SK-N-SH treated with all-trans-retinoic acid at 6 μM for 48 hours (cell line): Measurements from ENCODE around the gene AP3S1.
"Not testable (repeated sequence)": the region's sequence is repeated elsewhere in the genome, so short reads cannot be mapped to it uniquely, and the experiment has no call there.

Source experiments
- ATAC-seq: fragments of 200-7000 bp; cut with Tn5 transposase; 3 replicates; pipeline ENCODE4 v1.9.1; 2020; ENCODE audit warnings: mild to moderate bottlenecking, moderate library complexity
- ARNTL ChIP-seq: fragments of 450-650 bp; formaldehyde crosslinking; IDR thresholded peaks from 2 replicates; pipeline ENCODE4 v1.5.0; 2020; ENCODE audit warnings: low read depth, mild to moderate bottlenecking, moderate library complexity, borderline replicate concordance
- BACH2 ChIP-seq: fragments of 250-450 bp; sonication (Bioruptor Pico); IDR thresholded peaks from 2 replicates; pipeline ENCODE4 v1.9.0; 2021; ENCODE audit warnings: mild to moderate bottlenecking, borderline replicate concordance
- ESRRG ChIP-seq: fragments of 250-450 bp; sonication (Bioruptor Pico); IDR thresholded peaks from 2 replicates; pipeline ENCODE4 v1.6.1; 2021; ENCODE audit warnings: mild to moderate bottlenecking
- GLIS3 ChIP-seq: fragments of 250-450 bp; sonication (Bioruptor Pico); IDR thresholded peaks from 2 replicates; pipeline ENCODE4 v1.5.0; 2020; ENCODE audit warnings: mild to moderate bottlenecking, moderate library complexity
- ISL1 ChIP-seq: fragments of 250-450 bp; sonication (Bioruptor Pico); IDR thresholded peaks from 2 replicates; pipeline ENCODE4 v2.1.2; 2022; ENCODE audit warnings: mild to moderate bottlenecking, moderate library complexity
- OSR1 ChIP-seq: fragments of 250-450 bp; sonication (Bioruptor Pico); IDR thresholded peaks from 2 replicates; pipeline ENCODE4 v1.8.0; 2022; ENCODE audit warnings: moderate library complexity, mild to moderate bottlenecking, inconsistent platforms
- PPARA ChIP-seq: fragments of 250-450 bp; sonication (Bioruptor Pico); IDR thresholded peaks from 2 replicates; pipeline ENCODE4 v1.5.0; 2020; ENCODE audit warnings: mild to moderate bottlenecking, borderline replicate concordance
- SNAI2 ChIP-seq: fragments of 250-450 bp; sonication (Bioruptor Pico); IDR thresholded peaks from 2 replicates; pipeline ENCODE4 v1.5.0; 2020; ENCODE audit warnings: mild to moderate bottlenecking, moderate library complexity
- TCF4 ChIP-seq: fragments of 250-450 bp; sonication (Bioruptor Pico); IDR thresholded peaks from 2 replicates; pipeline ENCODE4 v1.8.0; 2021; ENCODE audit warnings: mild to moderate bottlenecking, moderate library complexity, borderline replicate concordance
- TOX ChIP-seq: fragments of 250-450 bp; sonication (Bioruptor Pico); IDR thresholded peaks from 2 replicates; pipeline ENCODE4 v1.8.0; 2021; ENCODE audit warnings: mild to moderate bottlenecking, moderate library complexity, borderline replicate concordance
- ZC3H10 ChIP-seq: fragments of 250-450 bp; sonication (Bioruptor Pico); IDR thresholded peaks from 2 replicates; pipeline ENCODE4 v1.5.1; 2021; ENCODE audit warnings: mild to moderate bottlenecking, moderate library complexity
- ZFP3 ChIP-seq: fragments of 250-450 bp; sonication (Bioruptor Pico); IDR thresholded peaks from 2 replicates; pipeline ENCODE4 v1.5.0; 2020; ENCODE audit warnings: mild to moderate bottlenecking, moderate library complexity
- ZFP30 ChIP-seq: fragments of 450-650 bp; formaldehyde crosslinking; IDR thresholded peaks from 2 replicates; pipeline ENCODE4 v1.5.0; 2022; ENCODE audit warnings: mild to moderate bottlenecking, moderate library complexity
- ZNF565 ChIP-seq: fragments of 450-650 bp; formaldehyde crosslinking; conservative IDR thresholded peaks from 2 replicates; pipeline ENCODE4 v1.5.0; 2020; ENCODE audit warnings: low read depth, mild to moderate bottlenecking, moderate library complexity
- ZNF70 ChIP-seq: fragments of 450-650 bp; formaldehyde crosslinking; IDR thresholded peaks from 2 replicates; pipeline ENCODE4 v1.5.0; 2020; ENCODE audit warnings: mild to moderate bottlenecking, moderate library complexity
- ZNF8 ChIP-seq: fragments of 450-650 bp; formaldehyde crosslinking; IDR thresholded peaks from 2 replicates; pipeline ENCODE4 v1.5.0; 2020; ENCODE audit warnings: mild to moderate bottlenecking, moderate library complexity
- TF ChIP-seq, protein P1 (sequence below): fragments of 250-450 bp; sonication (Bioruptor Pico); IDR thresholded peaks from 2 replicates; pipeline ENCODE4 v1.5.1; 2020; ENCODE audit warnings: low read depth, mild to moderate bottlenecking, moderate library complexity
- TF ChIP-seq, protein P2 (sequence below): fragments of 250-450 bp; sonication (Bioruptor Pico); IDR thresholded peaks from 2 replicates; pipeline ENCODE4 v1.5.1; 2021; ENCODE audit warnings: mild to moderate bottlenecking, moderate library complexity
- TF ChIP-seq, protein P3 (sequence below): fragments of 250-450 bp; sonication (Bioruptor Pico); IDR thresholded peaks from 2 replicates; pipeline ENCODE4 v1.8.0; 2021; ENCODE audit warnings: low read depth, mild to moderate bottlenecking, moderate library complexity, borderline replicate concordance
- TF ChIP-seq, protein P4 (sequence below): fragments of 250-450 bp; sonication (Bioruptor Pico); IDR thresholded peaks from 2 replicates; pipeline ENCODE4 v1.5.0; 2020; ENCODE audit warnings: mild to moderate bottlenecking, moderate library complexity

The AP3S1 gene

DNA sequence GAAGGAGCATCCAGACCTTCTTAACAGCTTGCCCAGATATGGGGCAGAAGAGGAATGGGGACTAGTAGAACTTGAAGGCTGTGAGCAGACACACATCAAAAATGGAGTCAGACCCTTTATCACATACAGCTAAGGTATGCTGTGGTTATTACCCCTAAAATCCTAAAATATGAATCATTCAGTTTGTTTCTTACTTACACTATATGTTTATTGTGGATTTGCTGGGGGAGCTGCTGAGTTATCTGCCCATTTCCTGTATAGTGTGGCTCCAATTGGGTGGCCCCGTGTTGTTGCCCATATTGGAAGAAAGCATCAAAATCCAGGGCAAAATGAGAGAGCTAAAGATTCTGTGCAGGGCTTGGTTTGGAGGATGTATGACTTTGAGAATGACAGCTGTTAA, 56.9 kb downstream of the AP3S1 start:
- no peak for TF ChIP-seq BACH2 (CRISPR knock-in tag)
- TF ChIP-seq ZNF565 (CRISPR knock-in tag), result no peak
- TF ChIP-seq, protein P1, sequence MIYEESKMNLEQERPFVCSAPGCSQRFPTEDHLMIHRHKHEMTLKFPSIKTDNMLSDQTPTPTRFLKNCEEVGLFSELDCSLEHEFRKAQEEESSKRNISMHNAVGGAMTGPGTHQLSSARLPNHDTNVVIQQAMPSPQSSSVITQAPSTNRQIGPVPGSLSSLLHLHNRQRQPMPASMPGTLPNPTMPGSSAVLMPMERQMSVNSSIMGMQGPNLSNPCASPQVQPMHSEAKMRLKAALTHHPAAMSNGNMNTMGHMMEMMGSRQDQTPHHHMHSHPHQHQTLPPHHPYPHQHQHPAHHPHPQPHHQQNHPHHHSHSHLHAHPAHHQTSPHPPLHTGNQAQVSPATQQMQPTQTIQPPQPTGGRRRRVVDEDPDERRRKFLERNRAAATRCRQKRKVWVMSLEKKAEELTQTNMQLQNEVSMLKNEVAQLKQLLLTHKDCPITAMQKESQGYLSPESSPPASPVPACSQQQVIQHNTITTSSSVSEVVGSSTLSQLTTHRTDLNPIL, result no peak
- no peak for TF ChIP-seq OSR1 (CRISPR knock-in tag)
- no peak for TF ChIP-seq SNAI2 (CRISPR knock-in tag)
- no peak for TF ChIP-seq PPARA (CRISPR knock-in tag)
- no peak for TF ChIP-seq ZNF8 (CRISPR knock-in tag)
- TF ChIP-seq ZFP30, result no peak
- TF ChIP-seq ARNTL (CRISPR knock-in tag), result no peak
- TF ChIP-seq ZNF70 (CRISPR knock-in tag), result no peak
- ATAC-seq, result no peak

DNA sequence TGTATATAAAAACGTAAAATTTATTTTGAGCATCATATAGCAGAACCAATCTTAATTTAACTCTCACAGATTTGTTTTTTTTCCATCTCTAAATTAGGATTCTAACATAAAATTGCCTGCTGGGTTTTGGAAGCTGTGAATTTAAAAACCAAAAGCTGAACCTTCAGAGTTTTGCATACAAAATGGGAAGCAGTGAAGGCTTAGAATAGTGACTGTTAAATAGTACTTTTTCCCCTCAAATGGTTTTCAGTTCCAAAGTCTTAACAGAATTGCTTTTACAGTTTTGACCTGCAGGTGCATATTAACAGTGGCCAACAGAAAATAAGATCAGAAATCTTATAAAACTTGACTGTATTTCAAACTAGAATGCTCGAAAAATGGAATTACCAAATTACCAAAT, 65.4 kb downstream of the AP3S1 start:
- ATAC-seq, result no peak
- no peak for TF ChIP-seq OSR1 (CRISPR knock-in tag)
- no peak for TF ChIP-seq TCF4 (CRISPR knock-in tag)
- no peak for TF ChIP-seq TOX (CRISPR knock-in tag)
- TF ChIP-seq ISL1, result no peak
- no peak for TF ChIP-seq ESRRG (CRISPR knock-in tag)
- no peak for TF ChIP-seq GLIS3 (CRISPR knock-in tag)
- TF ChIP-seq ARNTL (CRISPR knock-in tag), result no peak
- no peak for TF ChIP-seq ZFP3 (CRISPR knock-in tag)
- TF ChIP-seq, protein P2, sequence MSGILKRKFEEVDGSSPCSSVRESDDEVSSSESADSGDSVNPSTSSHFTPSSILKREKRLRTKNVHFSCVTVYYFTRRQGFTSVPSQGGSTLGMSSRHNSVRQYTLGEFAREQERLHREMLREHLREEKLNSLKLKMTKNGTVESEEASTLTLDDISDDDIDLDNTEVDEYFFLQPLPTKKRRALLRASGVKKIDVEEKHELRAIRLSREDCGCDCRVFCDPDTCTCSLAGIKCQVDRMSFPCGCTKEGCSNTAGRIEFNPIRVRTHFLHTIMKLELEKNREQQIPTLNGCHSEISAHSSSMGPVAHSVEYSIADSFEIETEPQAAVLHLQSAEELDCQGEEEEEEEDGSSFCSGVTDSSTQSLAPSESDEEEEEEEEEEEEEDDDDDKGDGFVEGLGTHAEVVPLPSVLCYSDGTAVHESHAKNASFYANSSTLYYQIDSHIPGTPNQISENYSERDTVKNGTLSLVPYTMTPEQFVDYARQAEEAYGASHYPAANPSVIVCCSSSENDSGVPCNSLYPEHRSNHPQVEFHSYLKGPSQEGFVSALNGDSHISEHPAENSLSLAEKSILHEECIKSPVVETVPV (CRISPR knock-in tag), result no peak
- TF ChIP-seq, protein P1, result no peak
- no peak for TF ChIP-seq SNAI2 (CRISPR knock-in tag)
- TF ChIP-seq, protein P3, sequence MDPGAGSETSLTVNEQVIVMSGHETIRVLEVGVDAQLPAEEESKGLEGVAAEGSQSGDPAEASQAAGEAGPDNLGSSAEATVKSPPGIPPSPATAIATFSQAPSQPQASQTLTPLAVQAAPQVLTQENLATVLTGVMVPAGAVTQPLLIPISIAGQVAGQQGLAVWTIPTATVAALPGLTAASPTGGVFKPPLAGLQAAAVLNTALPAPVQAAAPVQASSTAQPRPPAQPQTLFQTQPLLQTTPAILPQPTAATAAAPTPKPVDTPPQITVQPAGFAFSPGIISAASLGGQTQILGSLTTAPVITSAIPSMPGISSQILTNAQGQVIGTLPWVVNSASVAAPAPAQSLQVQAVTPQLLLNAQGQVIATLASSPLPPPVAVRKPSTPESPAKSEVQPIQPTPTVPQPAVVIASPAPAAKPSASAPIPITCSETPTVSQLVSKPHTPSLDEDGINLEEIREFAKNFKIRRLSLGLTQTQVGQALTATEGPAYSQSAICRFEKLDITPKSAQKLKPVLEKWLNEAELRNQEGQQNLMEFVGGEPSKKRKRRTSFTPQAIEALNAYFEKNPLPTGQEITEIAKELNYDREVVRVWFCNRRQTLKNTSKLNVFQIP (CRISPR knock-in tag), result no peak
- no peak for TF ChIP-seq ZC3H10 (CRISPR knock-in tag)
- TF ChIP-seq, protein P4, sequence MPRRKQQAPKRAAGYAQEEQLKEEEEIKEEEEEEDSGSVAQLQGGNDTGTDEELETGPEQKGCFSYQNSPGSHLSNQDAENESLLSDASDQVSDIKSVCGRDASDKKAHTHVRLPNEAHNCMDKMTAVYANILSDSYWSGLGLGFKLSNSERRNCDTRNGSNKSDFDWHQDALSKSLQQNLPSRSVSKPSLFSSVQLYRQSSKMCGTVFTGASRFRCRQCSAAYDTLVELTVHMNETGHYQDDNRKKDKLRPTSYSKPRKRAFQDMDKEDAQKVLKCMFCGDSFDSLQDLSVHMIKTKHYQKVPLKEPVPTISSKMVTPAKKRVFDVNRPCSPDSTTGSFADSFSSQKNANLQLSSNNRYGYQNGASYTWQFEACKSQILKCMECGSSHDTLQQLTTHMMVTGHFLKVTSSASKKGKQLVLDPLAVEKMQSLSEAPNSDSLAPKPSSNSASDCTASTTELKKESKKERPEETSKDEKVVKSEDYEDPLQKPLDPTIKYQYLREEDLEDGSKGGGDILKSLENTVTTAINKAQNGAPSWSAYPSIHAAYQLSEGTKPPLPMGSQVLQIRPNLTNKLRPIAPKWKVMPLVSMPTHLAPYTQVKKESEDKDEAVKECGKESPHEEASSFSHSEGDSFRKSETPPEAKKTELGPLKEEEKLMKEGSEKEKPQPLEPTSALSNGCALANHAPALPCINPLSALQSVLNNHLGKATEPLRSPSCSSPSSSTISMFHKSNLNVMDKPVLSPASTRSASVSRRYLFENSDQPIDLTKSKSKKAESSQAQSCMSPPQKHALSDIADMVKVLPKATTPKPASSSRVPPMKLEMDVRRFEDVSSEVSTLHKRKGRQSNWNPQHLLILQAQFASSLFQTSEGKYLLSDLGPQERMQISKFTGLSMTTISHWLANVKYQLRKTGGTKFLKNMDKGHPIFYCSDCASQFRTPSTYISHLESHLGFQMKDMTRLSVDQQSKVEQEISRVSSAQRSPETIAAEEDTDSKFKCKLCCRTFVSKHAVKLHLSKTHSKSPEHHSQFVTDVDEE (CRISPR knock-in tag), result no peak

DNA sequence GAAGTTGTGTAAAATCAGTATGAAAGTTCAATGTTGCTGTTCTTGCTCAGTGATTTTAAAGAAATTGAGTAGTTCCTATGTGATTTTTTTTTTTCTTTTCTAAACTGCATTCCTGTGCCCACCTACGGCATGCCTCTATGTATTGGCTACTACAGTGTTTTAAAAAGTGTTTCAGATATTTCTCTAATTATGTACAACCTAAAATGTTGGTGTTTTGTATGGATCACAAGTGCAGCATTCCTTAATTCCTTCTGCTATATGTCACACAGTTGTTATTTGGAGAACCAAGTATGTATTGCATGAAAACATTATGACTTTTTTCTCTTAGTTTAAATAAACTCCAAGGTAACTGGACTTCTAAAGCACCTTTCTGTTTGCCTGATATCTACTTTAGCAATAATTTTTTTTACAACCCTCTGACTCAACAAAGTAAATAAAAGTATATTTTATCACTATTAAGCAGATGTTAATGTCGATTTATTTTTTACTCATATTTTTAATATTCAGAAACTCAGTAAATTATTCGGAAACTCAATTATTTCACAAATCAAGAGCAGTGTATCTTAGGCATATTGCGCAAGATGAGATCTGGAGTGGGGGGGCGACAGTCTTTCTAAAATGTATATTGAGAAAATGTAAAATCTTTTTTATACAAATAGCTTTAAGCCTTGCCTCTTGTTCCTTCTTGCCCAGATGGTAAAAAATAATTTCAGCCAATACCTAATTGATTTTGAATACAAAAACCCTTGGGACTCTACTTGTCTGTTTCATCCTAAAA, 72.1 kb downstream of the AP3S1 start:
- ATAC-seq, result not testable (repeated sequence)
